ENCODE results near the gene NOS1AP. TPM values are rescaled to one million over a fixed set of nuclear protein-coding genes. Genes with fewer than 3 reads are reported as not detected.

NOS1AP gene
- total and polyA plus RNA-seq, 2 donors (not counting 3 experiments of a cell fraction or from before 2014, with no cell fraction given) = 1.3 to 5.4 TPM

- Histone ChIP-seq H3K79me2 (ENCODE audit: control insufficient read depth, insufficient read depth, low read length) (no peaks in the 10 kb centered on the region), H3K4me3 (replicated peaks in 1 of 3; ENCODE audit: insufficient read depth in 1 of 3, low read depth in 1 of 3, low read length in 3 of 3) (no peak overlapping the region), H4K20me1 (replicated peaks; ENCODE audit: control insufficient read depth, extremely low read depth, insufficient read depth, low read length) (no peaks in the 10 kb centered on the region), H3K4me1 (ENCODE audit: control insufficient read depth, extremely low read depth, insufficient read depth, low read length) (no peaks in the 10 kb centered on the region), H3K36me3 (ENCODE audit: control insufficient read depth in 2 of 2, extremely low read depth in 1 of 2, insufficient read depth in 2 of 2, low read length in 2 of 2) (peaks cover 0 to under 1% of the 10 kb centered on the region in 2 experiments), H3K9ac (replicated peaks; ENCODE audit: extremely low read depth, insufficient read depth, low read length) (no peak overlapping the region), H3K9me3 (replicated peaks; ENCODE audit: control insufficient read depth, insufficient read depth, low read length) (no peaks in the 10 kb centered on the region), H3K9me1 (replicated peaks; ENCODE audit: control insufficient read depth, extremely low read depth, insufficient read depth, low read length) (no peaks in the 10 kb centered on the region), H3K27ac (ENCODE audit: insufficient read depth, low read depth, low read length) (no peak overlapping the region), H3K27me3 (ENCODE audit: control insufficient read depth in 2 of 2, insufficient read depth in 2 of 2, low read length in 2 of 2) (no peaks in the 10 kb centered on the region), H2AFZ (ENCODE audit: low read depth, low read length) (no peak overlapping the region), H3K4me2 (ENCODE audit: insufficient read depth, low read length) (no peak overlapping the region)
- no peak for FAIRE-seq
- ChIA-PET POLR2A (no interaction called here), CTCF (interaction anchor here (0.9 to 4.5 kb wide), 5 partner anchors 31 to 352 kb away, joined by 3 to 51 read pairs (median 4); no protein-coding TSS in a partner anchor)
- no peak for DNase-seq (ENCODE audit: low read depth, low spot score)
- BruUV-seq (replicated peaks) = no TSS peak
- TF ChIP-seq GATA2 (IDR thresholded peaks at IDR 0.05; ENCODE audit: insufficient read depth, insufficient read length, low read depth, low read length) = no peak
- no peak for TF ChIP-seq POLR2A (IDR thresholded peaks at IDR 0.05; ENCODE audit: low read depth, low read length)
- no peak for TF ChIP-seq EZH2 (IDR thresholded peaks at IDR 0.05; ENCODE audit: borderline replicate concordance, low read depth, low read length, severe bottlenecking)
- no peak for TF ChIP-seq JUN (IDR thresholded peaks at IDR 0.05; ENCODE audit: borderline replicate concordance, insufficient read depth, insufficient read length, low read depth)
- no peak for TF ChIP-seq MAX (IDR thresholded peaks at IDR 0.05; ENCODE audit: insufficient read depth, insufficient read length)
- TF ChIP-seq CTCF (IDR thresholded peaks at IDR 0.05; ENCODE audit: extremely low read depth in 1 of 2, insufficient read depth in 1 of 2, low read depth in 1 of 2, low read length in 2 of 2) = no peak
- TF ChIP-seq POLR2AphosphoS5 (IDR thresholded peaks at IDR 0.05; ENCODE audit: insufficient read depth, low read depth, low read length) = no peak
- TF ChIP-seq FOS (IDR thresholded peaks at IDR 0.05; ENCODE audit: borderline replicate concordance, insufficient read depth, low read length) = no peak
- TF ChIP-seq MYC (IDR thresholded peaks at IDR 0.05; ENCODE audit: low read depth, low read length) = no peak
- intact Hi-C loops (cut with micrococcal nuclease) = no loop called here
- dilution Hi-C loops (cut with MboI; ENCODE audit: extremely low pct_ligation_motif_present, low sequenced_read_pairs) = no loop called here
Observed at GRCh38 chr1:162388615-162389014, 319.1 kb downstream of the NOS1AP start.
